Stimulated activated CD4-positive, alpha-beta T cell treated with anti-CD3 and anti-CD28 coated beads, TNF-alpha, amount 100 ng/mL, for 4 hours (primary cell): Measurements from ENCODE around the gene SCNM1.
A peak's percentile ranks its signal among the peaks of the same experiment; 100 is the strongest.
"Not testable (repeated sequence)": the region's sequence is repeated elsewhere in the genome, so short reads cannot be mapped to it uniquely, and the experiment has no call there.

Experiments used
- DNase-seq, 3 experiments: peaks; one replicate each; pipeline ENCODE4 v3.0.0-alpha.2; 2020; ENCODE audit warnings: low read depth in 3 of 3

The SCNM1 gene

GRCh38 chr1:151193304-151193703 lies 27.4 kb downstream of the SCNM1 start:
- no peak for DNase-seq

DNA sequence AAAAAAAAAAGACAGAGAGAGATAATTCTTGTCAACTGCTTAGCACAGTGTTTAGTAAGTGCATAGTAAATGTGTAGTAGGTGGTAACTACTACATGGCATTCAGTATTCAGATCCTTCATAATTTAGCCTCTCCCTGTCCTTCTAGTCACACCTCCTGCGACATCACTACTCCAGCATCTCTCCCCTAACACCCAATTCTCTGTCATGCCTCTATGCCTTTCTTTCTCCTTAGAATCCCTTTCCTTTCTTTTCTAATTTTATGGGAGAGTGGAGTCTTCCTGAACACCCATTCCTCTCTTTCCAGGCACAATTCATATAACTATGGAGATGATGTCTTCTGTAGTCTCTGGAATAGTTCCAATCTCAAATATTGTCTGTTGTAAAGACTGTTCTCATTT lies 27.9 kb downstream of the SCNM1 start:
- DNase-seq = no peak

GRCh38 chr1:151194894-151195594 lies 29.1 kb downstream of the SCNM1 start:
- not testable (repeated sequence) for DNase-seq

DNA sequence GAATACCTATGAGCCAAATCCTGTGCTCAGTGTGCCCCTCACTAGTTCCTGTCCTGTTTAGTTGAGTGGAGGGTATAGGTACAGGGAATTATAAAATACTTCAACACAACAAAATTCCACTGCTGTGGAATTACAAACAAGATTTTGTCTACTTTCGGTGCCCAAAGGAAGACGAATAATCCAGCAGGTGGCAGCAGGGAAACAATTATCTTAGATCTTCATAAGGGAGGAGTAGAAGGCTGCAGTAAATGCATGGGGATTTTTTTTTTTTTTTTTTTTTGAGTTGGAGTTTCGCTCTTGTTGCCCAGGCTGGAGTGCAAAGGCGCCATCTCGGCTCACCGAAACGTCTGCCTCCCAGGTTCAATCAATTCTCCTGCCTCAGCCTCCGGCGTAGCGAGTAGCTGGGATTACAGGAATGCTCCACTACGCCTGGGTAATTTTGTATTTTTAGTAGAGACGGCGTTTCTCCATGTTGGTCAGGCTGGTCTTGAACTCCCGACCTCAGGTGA lies 30.4 kb downstream of the SCNM1 start:
- DNase-seq = peak in 1 of 3 experiments; percentile 27

GRCh38 chr1:151197863-151198253 lies 31.9 kb downstream of the SCNM1 start:
- no peak for DNase-seq

DNA sequence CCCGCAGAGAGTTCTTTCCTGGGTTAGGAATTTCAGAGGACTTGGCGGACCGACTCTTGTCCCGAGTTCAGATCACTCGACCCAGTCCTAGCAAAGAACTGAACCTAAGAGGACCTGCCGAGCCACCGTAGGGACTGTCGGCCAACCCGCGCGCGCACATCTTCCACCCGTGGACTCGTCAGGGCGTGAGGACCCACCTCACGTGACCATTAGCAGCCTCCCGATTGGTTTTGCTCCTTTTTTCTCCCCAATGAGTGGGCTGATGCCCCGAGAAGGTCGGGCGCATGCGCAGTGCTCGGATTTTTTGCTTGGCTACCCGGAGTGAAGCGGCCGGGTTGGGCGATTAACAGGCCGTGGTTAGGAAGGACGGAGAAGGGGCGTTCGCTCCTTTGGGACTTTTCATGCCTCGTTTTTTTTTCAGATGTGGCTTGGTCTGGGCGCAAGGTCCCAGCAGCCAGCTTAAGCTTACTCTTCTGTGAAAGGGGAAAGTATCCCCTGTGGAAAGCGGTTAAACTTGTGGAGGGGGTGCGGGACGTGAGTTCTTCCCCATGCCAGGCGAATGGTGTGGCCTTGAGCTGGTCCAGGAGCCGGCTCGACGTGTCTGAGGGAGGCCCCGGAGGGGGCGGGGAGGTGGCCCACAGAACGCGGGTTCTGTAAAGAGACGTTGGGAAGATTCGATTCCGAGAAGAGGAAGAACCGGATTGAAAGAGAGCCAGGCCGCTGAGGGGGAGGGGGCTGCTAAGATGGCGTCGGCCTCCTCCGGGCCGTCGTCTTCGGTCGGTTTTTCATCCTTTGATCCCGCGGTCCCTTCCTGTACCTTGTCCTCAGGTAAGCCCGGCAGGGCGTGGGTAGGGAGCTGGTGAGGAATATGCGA lies 32.5 kb downstream of the SCNM1 start, which contains the start of gene PIP5K1A:
Gene PIP5K1A, plus strand, starts transcription at position 299 of the 874 bp plus-strand sequence. Its CDS starts 445 bp downstream, at position 744.
- peak; percentile 94 to 99 (median 99) for DNase-seq

DNA sequence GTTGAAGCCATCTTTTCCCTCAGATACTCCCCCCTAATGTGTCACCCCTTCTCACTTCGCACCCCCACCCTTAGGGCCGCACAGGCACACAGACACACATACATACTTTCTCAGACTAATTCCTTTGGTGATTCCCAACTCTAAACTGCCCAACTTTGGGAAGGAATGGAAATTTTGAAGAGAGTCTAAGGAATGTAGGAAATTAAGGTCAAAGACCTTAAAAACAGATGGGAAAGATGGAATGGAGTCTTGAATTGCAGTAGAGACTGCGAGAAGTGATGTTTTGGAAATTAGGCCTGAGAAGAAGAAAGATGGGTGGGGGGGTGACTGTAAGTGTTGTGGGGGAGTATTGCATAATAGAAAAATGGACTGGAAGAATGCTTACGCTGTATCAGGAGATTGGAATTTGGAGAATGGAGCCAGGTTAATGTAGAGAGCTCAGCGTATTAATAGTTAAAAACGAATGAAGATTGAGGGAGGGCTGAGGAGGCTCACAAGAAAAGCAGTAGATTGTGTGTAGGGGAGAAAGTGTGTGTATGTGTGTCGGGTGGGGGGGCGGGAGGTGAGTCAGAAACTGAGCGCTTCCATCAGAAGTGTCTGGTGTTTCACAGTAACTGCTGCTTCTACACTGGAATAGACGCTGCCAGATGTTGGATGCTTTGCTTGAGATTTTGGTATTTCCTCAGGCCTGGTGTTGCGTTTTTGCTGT lies 34.1 kb downstream of the SCNM1 start:
- DNase-seq = no peak

DNA sequence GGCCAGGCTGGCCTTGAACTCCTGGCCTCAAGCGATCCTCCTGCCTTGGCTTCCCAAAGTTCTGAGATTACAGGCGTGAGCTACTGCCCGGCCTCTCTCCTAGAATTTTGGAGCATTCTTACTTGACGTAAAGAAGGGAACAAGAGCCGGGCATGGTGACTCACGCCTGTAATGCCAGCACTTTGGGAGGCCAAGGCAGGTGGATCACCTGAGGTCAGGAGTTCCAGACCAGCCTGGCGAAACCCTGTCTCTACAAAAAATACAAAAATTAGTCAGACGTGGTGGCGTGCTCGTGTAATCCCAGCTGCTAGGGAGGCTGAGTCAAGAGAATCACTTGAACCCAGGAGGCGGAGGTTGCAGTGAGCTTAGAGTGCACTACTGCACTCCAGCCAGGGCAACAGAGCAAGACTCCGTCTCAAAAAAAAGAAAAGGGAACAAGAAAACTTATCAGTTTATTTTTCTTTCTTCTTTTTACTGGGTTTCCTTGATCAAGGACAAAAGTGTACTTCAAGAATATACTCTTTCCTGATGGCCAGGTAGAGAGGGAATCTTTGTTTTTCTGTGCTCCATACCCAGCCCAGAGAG lies 39.5 kb downstream of the SCNM1 start:
- not testable (repeated sequence) for DNase-seq

DNA sequence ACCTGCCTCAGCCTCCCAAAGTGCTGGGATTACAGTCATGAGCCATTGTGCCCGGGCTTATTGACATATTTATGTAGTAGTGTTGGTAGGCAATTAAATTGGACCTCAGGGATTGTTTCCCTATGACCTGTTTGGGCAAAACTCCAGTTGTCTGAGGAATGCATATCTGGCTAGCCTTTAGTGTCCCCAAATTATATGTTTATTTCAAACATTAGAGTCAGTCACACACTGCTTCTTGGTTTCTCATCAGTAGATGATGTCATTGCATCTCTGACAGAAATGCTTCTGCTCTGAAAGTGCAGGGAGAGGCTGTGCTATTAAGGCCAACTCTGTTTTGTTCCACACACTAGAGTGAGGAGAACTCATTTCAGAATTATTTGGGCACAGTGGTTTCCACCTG lies 44.9 kb downstream of the SCNM1 start:
- DNase-seq = no peak

DNA sequence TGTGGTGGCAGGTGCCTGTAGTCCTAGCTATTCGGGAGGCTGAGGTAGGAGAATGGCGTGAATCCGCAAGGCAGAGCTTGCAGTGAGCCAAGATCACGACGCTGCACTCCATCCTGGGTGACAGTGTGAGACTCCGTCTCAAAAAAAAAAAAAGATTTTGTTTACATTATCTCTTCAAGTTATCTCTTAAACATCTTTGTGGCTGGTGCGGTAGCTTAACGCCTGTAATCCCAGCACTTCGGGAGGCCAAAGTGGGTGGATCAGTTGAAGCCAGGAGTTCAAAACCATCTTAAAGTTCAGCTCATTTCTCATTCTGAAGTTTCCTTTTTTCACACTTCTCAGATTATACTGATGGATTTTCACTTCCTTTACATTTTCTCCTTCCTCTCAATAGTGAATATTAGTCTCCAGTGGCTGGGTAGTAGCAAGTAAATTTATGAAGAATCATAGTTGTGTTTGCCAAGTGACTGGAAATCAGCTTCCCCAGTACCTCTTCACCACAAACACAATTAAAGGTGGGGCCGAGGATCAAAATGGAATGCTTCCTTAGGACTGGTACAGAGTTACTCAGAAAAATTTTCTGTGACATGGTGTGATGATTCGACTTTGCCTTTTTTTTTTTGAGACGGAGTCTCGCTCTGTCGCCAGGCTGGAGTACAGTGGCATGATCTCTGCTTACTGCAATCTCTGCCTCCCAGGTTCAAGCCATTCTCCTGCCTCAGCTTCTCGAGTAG lies 46.2 kb downstream of the SCNM1 start:
- DNase-seq = no peak

- no peak for DNase-seq
Measured at GRCh38 chr1:151213560-151213959, 47.6 kb downstream of the SCNM1 start.
